Ovary (tissue), 9 donors: ENCODE measurements around the gene TRMT6. TPM values are rescaled to one million over a fixed set of nuclear protein-coding genes. Genes with fewer than 3 reads are reported as not detected.

ENCODE experiments used
- DNase-seq, 5 donors: peaks; one replicate each; pipeline ENCODE4 v3.0.0-alpha.2; 2019 to 2020
- H3K27ac ChIP-seq, 2 donors: fragments of 200-600 bp; one replicate each; pipeline versions ENCODE4 v1.5.1 to v1.8.0; 2019 to 2022
- H3K27me3 ChIP-seq: fragments of 200-600 bp; one replicate; pipeline ENCODE4 v1.8.0; 2022
- H3K36me3 ChIP-seq: fragments of 200-600 bp; sonication (generic); one replicate; pipeline ENCODE4 v1.5.1; 2019
- H3K4me1 ChIP-seq: one replicate; pipeline ENCODE4 v1.8.1; 2013; ENCODE audit warnings: mild to moderate bottlenecking, moderate library complexity; ENCODE audit not compliant: insufficient read depth
- H3K4me3 ChIP-seq: fragments of 200-600 bp; sonication (generic); one replicate; pipeline ENCODE4 v1.5.1; 2017
- H3K9me3 ChIP-seq, 2 donors: fragments of 200-600 bp in 1 of 2; sonication (generic) in 1 of 2; one replicate each; pipeline versions ENCODE4 v1.5.1 to v1.8.1; 2013 to 2019; ENCODE audit warnings: mild to moderate bottlenecking in 1 of 2, moderate library complexity in 1 of 2
- CTCF ChIP-seq, 3 donors: fragments of 450-650 bp in 2 of 3; fragments of 200-600 bp in 1 of 3; IDR thresholded peaks; one replicate each; pipeline versions ENCODE4 v1.5.1 to v1.8.0; 2016 to 2022; ENCODE audit warnings: antibody characterized with exemption in 3 of 3, mild to moderate bottlenecking in 1 of 3
- EP300 ChIP-seq: sonication (generic); formaldehyde crosslinking; IDR thresholded peaks from one replicate; pipeline ENCODE4 v1.6.1; 2017; ENCODE audit warnings: antibody characterized with exemption
- POLR2A ChIP-seq: fragments of 450-650 bp; IDR thresholded peaks from one replicate; pipeline ENCODE4 v1.6.1; 2017; ENCODE audit warnings: antibody characterized with exemption, mild to moderate bottlenecking, moderate library complexity
- WGBS, 3 donors: extraction: QIAGEN DNeasy Blood & Tissue Kit in 1 of 3; methylation state at CpG; one replicate each; pipeline versions ENCODE4 v1.1.5 to v1.1.7; 2013 to 2017; 5-methylcytosine and 5-hydroxymethylcytosine counted together
- intact Hi-C, 4 donors: fragments of 100-400 bp; cut with DNase I; formaldehyde crosslinking; loops; one replicate each; pipeline versions ENCODE4 v1.11.0 to v1.15.1; 2022 to 2023
- polyA plus RNA-seq, 2 donors: library from polyadenylated mRNA; stranded (reverse); fragments of 200-250 nt in 1 of 2; fragments of 350-450 nt in 1 of 2; fragmentation: Illumina TruSeq in 1 of 2; extraction: RNeasy Lipid Tissue Mini Kit (QIAGEN cat#74804) in 1 of 2; gene quantifications; one replicate each; pipeline ENCODE4 v1.2.3, GENCODE V29; 2013 to 2014
- total RNA-seq, 7 donors: library from RNA; depleted of rRNA in 2 of 7; stranded (reverse); fragments of >200 nt in 2 of 7; fragmentation: NEBNext Ultra II Directional in 3 of 7; extraction: Animal tissue kit (Norgen Biotek cat#: 25700) in 3 of 7; gene quantifications; one replicate each; pipeline versions ENCODE4 v1.1.0 to v1.2.4, GENCODE V29; 2016 to 2023
- donor health status: DM: no; HTN: no; CAD: no; lungs with moderate emphysema.
- donor health status: DM: no; HTN: no; CAD: no.
- donor health status: Bipolar disorder and iron deficiency.
- donor health status: DM: yes; HTN: yes; CAD: no.
- donor health status: DM: no; HTN: no; CAD: no.
- donor health status: DM: yes; HTN: yes; CAD: no.

TRMT6 gene
- total and polyA plus RNA-seq, 9 donors, result 5.8 to 19.3 (median 11.5) TPM

- WGBS, 3 donors, result 93 to 96% (median 95%) methylated on average over 3 of the region's 3 CpGs
- no peak overlapping the region for H3K27ac ChIP-seq
- no peaks in the 10 kb centered on the region for H3K36me3 ChIP-seq
- H3K9me3 ChIP-seq, result no peaks in the 10 kb centered on the region
- TF ChIP-seq POLR2A, result no peak
- TF ChIP-seq EP300, result no peak
- TF ChIP-seq CTCF (IDR thresholded peaks at IDR 0.05), result no peak
- intact Hi-C loops, result no loop called here
- DNase-seq, result no peak
- no peaks in the 10 kb centered on the region for H3K4me1 ChIP-seq
- no peaks in the 10 kb centered on the region for H3K27me3 ChIP-seq
- no peak overlapping the region for H3K4me3 ChIP-seq
Observed at GRCh38 chr20:5990946-5991345, 40.6 kb upstream of the TRMT6 start.

DNA sequence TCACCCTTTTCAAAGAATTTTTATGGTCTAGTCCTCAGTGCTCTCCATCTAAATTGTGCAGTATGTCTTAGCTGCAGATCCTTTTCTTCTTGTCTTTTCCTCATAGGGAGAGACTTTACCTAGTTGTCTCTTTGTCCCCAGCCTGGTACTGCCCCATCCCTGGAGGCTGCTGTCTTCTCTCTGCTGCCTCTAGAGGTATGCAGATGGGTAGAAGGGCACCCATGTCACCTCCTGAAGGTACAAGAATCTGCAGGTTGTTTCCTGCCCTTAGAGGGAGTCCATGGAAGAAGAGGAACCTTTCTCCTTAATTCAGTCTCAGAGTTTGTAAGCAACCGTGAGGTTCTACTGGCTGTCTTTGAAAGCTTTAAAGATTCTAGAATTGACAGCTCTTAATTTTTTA is 39.2 kb upstream of the TRMT6 start:
- TF ChIP-seq CTCF (IDR thresholded peaks at IDR 0.05), result no peak
- TF ChIP-seq EP300, result no peak
- no peak for TF ChIP-seq POLR2A
- Histone ChIP-seq H3K27ac (no peak overlapping the region), H3K9me3 (no peaks in the 10 kb centered on the region), H3K4me1 (no peaks in the 10 kb centered on the region), H3K4me3 (no peak overlapping the region), H3K27me3 (no peaks in the 10 kb centered on the region), H3K36me3 (no peaks in the 10 kb centered on the region)
- intact Hi-C loops, result no loop called here
- 93 to 96% (median 95%) methylated on average over 1 of the region's 1 CpG for WGBS, 3 donors
- DNase-seq, result no peak

DNA sequence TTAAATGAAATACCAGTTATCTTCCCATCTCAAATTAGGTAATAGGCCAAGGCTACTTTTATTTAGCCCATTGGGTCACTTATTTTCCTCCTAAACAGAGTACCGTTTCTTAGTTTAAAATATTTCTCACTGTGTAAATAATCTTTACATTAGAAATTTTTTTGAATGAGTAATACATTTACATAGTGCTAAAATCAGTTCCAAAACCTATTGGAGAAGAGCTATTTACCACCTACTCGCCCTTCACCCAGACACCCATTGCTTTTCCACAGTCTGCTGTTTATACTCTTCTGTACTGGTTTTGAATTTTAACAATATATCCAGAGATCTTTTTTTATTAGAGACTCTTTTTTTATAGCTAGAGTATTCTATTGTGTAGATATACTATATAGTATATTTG is 37.0 kb upstream of the TRMT6 start:
- Histone ChIP-seq H3K27me3 (no peaks in the 10 kb centered on the region), H3K4me3 (no peak overlapping the region), H3K4me1 (no peaks in the 10 kb centered on the region), H3K27ac (no peak overlapping the region), H3K36me3 (no peaks in the 10 kb centered on the region), H3K9me3 (no peaks in the 10 kb centered on the region)
- no peak for DNase-seq
- WGBS, 3 donors, result 95 to 96% (median 96%) methylated on average over 2 of the region's 2 CpGs
- intact Hi-C loops, result no loop called here
- TF ChIP-seq POLR2A (no peak), EP300 (no peak), CTCF (IDR thresholded peaks at IDR 0.05) (no peak)

- Histone ChIP-seq H3K4me1 (no peaks in the 10 kb centered on the region), H3K27ac (no peak overlapping the region), H3K9me3 (no peaks in the 10 kb centered on the region), H3K4me3 (no peak overlapping the region), H3K27me3 (no peaks in the 10 kb centered on the region), H3K36me3 (no peaks in the 10 kb centered on the region)
- intact Hi-C loops, result no loop called here
- 77 to 79% (median 77%) methylated on average over 5 of the region's 5 CpGs for WGBS, 3 donors
- TF ChIP-seq EP300 (no peak), CTCF (IDR thresholded peaks at IDR 0.05) (no peak)
- DNase-seq, result no peak
Observed at GRCh38 chr20:5980720-5981538, 30.6 kb upstream of the TRMT6 start.
